GM04504 (cell line): ENCODE data around the gene DIP2A.

ENCODE experiments used
- DNase-seq: peaks from one replicate; pipeline ENCODE4 v3.0.0-alpha.2; 2012; ENCODE audit warnings: low read depth

The DIP2A gene

DNA sequence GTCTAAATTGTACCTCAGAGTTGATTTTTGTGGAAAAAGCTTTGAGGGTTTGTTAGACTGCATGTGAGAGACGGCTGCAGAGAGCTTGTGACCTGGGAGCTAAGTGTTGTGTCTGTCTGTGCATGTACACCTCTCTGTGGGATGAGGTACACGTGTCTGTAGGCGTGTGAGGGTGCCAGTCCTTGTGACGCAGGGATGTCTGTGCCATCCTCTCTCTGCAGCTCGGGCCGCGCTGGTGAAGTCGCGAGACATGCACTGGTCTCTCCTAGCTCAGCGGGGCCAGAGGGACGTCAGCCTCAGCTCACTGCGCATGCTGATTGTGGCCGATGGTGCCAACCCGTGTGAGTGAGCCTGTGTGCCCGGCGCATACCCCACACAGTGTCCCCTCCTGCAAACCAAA is 79.6 kb downstream of the DIP2A start:
- DNase-seq = no peak

DNA sequence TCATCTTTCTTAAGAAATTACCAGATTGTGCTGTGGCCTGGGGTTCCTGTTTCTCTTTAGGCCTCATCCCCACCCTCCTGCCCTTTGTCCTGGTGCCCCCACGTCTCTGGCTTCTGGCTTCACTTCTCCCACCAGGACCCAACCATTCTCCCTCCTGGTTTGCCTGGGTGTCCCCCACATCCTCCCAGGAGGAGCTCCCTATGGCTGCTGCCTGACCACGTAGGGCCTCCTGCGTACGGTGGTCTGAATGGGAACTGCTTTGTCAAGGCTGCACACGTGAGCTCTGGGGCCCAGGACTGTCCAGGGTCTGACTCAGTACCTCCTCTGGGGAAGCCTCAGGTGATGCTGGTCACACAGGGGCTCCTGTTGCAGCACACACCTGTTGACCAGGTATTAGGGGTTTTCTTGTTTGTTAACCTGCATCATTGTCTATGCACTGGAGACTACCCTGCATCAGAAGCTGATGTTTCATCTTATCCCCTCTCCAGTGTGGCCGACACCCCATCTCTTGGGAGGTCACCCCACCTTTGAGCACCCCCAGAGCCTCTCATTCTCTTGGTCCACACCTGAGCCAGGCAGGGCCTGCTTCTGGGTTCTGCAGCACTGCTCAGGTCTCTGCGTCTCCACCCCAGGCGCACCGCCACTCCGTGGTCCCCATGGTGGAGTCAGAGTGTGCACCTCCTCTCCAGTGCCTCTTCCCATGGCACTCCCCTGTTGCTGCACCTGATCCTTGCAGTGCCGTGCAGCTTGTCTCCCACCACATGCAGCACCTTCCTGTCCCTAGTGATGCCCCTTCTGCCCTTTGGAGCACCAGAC is 80.4 kb downstream of the DIP2A start:
- no peak for DNase-seq

DNA sequence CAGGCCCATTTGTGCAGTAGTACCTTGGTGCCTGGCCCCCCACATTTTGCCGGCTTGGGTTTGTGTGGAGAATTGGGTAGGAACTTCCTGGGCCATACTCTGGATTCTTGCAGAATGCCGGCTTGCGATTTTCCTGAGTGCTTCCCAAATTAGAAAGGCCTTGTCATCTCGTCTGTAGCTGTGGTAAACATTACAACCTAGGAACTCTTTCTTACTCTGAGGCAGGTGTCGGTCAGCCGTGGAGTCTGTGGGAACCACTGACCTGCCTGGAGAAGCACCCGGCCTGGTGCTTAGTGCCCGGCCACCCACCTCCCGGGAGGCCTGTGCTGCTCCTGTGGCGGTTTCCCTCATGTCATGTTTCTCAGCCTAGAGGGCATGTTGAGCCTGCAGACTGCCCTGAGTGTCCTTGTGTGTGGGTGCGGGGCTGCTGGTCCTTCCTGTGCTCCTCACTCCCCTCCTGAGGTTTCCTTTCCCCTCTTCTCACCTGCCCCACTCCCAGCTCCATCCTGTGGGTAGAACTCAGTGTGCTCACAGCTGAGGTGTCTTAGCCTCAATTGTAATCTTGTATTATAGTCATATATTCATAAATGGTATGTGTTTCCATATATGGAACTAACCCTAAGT is 81.5 kb downstream of the DIP2A start:
- DNase-seq = no peak

DNA sequence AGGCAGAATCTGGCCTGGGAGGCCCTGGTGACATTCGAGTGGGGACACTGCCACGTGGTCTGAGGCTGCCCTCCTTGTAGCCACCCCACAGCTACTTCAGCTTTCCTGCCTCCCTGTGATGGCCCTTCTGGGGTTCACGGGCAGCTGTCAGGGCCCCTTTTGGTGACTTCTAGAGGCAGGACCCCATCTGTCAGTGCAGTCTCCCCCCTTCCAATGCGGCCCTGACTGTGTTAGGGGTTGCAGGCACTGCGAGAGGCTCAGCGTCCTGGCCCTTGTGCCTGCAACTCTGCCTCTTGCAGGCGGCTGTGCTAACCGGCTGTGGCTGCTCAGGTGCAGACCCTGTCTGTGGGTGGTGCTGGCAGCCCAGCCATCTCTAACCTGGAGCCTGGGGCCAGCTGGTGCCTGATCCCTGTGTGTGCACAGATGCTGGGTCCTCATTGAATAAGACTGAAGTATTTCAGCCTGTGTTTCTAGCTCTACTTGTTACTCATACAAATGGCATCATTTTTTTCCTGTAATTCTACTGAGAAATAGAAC is 84.0 kb downstream of the DIP2A start:
- DNase-seq = no peak

DNA sequence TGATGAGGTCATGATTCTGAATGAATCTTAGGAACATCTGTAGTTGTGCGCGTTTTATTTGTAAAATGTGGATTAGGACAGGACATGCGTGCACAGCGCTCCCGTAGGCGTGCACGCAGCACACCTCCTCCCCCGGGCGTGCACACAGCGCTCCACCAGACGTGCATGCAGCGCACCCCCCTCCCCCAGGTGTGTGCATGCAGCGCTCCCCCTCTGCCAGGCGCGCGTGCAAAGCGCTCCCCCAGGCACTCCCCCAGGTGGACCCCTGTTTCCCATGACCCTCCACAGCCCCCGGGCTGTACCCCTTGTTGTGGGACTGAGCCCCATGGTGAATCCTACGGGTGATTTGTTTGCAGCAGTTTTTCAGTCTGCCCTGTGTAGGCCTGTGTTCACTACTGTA is 84.6 kb downstream of the DIP2A start:
- no peak for DNase-seq

DNA sequence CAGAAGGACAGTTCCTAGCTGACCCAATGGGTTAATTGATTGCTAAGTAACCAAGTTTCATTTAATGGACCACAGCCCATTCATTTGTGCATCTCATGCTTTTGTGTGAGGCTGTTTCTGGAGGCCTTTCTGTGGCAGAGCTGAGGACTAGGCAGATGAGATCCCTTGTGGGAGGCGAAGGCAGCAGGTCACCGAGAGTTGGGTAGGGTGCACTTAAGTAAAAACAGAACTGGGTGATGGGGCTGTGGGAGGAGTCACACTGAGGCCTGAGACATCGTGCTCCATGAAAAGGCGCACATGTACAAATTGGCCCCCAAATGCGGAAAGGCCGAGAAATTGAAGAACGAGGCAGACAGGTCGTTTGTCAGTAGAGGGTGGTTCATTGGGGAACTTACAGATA is 85.3 kb downstream of the DIP2A start:
- DNase-seq = no peak

DNA sequence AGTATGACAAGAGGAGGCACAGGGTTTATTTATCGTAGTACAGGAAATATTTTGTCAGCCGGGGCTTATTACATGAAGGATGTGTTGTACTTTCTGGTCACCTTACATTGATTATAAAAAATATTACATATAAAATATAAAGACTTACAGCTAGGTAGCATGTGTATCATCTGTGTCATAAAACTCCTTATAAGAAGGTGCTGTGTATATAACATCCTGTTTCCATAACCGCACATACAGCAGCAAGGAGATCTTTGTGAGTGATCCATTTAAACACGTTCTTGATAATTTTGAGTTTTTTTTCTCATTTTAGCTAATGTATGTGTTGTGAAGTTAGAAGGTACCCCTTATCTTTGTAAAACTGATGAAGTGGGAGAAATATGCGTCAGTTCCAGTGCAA is 86.1 kb downstream of the DIP2A start:
- no peak for DNase-seq

DNA sequence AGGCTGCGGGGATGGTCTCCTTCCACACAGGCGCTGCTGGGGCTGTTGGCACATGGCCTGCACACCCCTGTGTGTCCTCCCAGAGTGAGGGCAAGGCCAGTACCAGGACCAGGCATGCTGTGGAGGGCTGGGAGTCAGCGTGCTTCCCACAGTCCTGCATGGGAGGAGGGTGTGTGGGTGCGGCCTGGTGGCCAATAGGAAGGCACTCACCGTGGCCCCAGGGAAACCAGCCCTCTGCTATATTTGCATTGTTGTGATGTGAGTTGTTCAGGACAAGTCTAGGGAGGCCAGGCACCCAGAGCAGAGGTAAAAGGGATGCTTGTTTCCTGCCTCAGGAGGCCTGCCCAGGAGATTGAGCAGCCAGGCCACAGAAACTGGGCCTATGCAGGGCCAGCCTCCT is 86.7 kb downstream of the DIP2A start:
- DNase-seq = no peak

DNA sequence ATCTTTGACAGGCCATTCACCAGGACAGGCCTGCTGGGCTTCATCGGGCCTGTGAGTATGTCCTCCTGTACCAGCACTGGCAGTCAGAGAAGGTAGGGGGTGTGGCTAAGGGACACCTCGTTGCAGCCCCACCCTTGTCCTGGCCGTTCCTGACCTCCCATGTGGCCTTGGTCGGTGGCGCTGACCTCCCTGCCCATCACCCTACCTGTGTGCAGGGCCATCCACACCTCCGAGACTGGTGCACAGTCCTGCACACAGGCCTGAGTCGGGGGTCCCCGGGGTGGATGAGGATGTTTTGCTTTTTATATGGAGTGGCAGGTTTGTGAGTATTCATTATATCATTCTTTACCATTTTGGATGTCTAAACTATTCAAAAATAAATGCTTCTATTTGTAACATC is 87.2 kb downstream of the DIP2A start:
- no peak for DNase-seq

DNA sequence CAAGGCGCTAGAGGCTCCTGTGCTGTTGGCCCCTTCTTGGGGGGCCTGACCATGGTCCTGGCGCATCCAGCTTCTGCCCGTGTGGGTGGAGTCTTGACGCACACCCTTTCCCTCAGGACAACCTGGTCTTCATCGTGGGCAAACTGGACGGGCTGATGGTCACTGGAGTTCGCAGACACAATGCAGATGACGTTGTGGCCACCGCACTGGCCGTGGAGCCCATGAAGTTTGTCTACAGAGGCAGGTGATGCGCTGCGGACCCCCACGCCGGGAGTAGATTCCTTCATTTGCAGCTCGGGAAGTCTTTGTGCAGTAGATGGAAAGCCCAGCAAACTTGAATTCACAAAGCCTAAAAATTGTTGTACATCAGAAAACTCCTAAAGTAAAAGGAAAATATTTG is 88.1 kb downstream of the DIP2A start:
- DNase-seq = no peak

DNA sequence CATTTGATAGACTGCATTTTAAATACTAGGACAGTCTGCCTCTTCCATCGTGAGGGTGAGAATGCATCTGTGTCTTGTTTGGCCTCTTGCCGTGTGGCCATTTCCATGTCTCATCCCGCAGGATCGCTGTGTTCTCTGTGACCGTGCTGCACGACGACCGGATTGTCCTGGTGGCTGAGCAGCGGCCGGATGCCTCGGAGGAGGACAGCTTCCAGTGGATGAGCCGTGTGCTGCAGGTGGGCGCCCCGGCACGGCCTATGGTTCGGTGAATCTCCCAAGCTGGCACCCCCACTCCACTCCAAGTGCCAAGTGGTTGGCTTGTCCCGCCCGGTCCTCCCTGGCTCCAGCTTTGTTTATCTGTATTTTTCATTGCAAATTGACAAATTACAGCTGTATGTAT is 91.0 kb downstream of the DIP2A start:
- no peak for DNase-seq

DNA sequence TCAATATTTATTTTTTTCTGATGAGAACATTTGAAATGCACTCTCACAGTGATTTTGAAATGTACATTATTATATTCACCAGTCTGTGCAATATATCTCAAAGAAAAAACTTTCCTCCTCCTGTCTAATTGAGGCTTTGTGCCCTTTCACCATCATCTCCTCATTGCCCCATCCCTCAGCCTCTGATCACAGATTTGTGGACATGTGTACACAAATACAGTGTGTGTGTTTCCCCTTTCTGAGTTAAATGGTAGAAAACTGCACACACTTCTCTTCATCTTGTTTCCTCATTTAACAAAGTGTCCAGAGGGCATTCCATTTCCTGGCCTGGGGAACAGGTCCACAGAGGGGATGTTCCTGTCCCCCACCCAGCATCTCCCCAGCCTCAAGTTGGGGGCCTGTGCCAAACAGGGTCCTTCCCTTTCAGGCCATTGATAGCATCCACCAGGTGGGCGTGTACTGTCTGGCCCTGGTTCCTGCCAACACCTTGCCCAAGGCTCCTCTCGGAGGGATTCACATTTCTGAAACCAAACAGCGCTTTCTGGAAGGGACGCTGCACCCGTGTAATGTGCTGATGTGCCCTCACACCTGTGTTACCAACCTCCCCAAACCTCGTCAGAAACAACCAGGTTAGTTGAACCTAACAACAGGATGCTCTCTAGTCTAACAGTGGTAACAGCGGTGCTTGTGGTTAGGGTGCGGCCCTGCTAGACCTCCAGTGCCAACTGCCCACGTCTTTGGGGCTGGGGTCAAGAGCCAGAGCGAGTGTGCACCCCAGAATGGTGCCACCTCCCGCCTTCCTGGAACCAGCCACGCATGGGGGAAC is 91.6 kb downstream of the DIP2A start:
- DNase-seq = no peak

DNA sequence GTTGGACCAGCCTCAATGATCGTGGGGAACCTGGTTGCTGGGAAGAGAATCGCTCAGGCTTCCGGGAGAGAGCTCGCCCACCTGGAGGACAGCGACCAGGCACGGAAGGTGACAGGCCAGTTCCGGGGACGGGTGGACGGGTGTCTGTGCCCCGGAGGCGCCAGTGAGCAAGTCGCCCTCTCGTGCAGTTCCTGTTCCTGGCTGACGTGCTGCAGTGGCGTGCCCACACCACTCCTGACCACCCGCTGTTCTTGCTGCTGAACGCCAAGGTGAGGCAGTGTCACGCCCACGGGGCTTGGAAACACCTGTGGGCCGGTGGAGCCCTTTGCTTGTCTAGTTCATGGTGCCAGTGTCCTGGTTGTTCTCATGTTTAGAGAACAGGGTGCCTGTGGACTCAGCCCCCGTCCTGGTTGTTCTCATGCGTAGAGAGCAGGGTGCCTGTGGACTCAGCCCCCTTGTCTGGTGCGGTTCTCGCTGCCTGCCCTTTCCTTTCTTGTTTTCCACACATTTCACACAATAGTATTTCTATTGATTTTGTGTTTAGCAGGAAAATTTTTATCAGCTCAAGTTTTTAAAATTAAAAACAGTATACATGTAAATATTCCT is 93.0 kb downstream of the DIP2A start:
- no peak for DNase-seq

DNA sequence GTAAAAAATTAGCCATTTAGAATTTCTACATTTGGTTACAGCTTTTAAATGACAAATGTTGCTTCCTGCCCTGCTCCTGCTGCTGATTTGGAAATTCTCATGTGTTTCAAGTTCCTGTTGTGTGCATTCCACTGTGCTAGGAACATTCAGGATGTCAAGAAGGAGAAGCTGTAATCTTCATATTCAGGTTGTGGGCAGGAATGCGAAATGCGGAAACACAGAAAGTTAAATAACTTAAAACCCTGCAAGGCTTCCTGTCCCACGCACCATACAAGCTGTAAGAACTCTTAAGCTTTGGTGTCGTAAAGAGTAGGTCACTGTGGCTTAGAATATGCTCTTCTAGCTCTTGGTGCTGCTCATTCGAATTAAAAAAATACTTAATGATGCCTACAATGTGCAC is 93.6 kb downstream of the DIP2A start:
- DNase-seq = no peak

DNA sequence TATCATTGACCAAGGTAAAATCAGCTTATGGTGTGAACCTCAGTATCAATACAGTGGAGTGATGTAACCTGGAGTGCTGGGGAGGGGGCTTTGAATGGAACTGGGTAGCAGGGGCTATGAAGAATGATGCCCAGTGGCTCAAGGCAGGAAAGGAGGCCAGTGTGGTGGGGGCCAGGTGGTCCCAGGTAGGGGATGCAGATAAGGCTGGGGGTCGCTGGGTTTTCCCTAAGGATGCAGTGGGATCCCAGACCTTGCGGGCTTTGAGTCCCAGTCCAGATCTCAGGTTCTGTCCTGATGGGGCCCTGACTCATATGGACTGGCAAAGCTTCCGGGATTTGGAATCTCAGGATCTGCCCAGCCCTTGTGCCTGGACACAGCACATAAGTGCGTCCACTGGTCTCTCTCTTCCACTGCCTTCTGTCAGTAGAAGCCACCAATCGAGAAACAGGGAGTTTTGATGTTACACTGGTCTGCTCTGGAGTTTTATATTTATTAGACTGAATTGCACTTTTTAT is 94.2 kb downstream of the DIP2A start:
- DNase-seq = no peak

DNA sequence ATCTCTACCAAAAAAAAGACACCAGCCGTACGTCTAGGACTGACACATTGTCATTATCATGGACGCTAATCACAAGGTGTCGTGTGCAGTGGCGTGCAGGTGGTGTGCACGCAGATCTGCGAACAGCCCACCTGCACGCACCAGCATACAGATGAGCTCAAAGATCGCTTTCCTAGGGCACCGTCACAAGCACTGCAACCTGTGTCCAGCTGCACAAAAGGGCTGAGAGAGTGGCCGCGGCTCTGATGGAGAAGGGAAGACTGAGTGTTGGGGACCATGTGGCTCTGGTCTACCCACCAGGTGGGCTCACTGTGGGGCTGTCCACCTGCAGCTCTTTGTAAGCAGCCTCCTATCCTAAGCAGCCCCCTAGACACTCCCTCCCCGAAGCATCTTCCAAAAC is 95.3 kb downstream of the DIP2A start:
- DNase-seq = no peak

DNA sequence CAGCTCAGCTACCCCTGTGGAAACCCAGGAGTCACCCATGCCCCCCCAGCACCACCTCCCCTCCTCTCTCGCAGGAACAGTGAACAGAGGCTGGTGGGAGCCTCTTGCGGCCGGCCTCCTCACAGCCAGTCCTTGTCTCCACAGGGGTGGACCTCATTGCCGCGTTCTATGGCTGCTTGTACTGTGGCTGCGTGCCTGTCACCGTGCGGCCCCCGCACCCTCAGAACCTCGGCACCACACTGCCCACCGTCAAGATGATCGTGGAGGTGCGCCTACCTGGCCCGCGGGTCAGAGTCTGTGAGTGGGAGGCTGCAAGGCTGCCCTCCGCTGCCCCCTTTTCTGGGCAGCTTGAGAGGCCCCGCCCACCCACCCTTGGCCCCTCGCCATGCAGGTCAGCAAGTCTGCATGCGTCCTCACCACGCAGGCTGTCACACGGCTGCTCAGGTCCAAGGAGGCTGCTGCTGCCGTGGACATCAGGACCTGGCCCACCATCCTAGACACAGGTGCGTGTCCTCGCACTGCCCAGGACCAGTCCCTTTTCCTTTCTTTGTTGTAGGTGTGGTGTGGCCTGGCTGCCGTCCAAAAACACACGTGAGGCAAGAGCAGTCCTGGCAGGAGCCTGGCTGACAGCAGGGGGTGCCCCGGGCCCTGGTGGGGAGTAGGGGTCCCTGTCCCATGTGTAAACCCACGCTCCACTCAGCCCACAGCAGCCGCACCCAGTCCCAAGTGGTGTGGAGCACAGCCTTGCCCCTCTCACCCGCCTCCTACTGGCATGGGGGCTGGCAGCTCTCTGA is 95.9 kb downstream of the DIP2A start:
- DNase-seq = no peak

DNA sequence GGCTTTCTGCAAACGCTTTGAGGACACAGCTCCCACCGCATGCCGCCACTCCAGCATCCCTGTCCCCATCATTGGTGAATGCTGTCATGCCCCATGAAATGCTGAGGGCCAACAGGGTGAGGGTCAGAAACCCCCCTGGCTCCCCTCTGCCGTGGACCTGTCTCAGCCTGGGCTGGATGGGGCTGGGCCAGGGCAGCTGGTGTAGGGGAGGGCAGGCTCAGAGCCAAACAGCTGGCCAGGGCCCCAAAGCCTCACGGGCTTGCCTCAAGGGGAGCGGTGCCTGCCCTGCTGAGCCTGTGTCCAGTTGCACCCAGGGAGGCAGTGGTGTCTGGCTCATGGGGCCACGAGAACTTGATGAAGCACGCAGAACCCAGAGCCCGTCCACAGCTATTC is 96.5 kb downstream of the DIP2A start:
- DNase-seq = no peak

DNA sequence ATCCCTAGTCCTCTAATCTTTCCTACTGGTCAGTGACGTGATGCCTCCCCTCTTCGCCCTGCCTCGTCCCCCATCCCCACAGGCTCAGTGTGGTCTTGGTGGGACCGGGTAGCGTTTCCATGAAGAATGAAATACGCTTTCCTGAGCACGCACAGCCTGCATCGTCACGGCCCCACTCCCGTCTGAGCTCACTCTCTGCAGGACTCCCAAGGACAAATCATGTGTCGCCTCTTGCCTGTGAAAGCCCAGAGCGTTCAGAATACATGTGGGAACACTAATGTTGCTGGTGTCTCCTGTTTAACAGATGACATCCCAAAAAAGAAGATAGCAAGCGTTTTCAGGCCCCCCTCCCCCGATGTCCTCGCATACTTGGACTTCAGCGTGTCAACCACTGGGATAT is 97.0 kb downstream of the DIP2A start:
- no peak for DNase-seq

DNA sequence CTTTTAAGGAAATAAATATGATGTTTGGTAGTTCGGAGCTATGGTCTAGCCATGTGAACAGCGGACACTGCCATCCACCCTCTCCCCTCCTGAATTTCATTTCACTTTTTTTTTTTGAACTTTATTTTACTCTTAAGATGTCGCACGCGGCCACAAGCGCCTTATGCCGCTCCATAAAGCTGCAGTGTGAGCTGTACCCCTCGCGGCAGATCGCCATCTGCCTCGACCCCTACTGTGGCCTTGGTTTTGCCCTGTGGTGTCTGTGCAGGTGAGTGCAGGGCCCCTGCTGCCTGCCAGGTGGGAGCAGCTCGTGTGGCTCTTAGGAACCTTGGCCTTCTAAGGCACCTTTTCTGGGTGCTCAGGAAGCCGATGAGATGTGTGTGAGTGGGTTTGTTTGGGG is 98.1 kb downstream of the DIP2A start:
- no peak for DNase-seq

DNA sequence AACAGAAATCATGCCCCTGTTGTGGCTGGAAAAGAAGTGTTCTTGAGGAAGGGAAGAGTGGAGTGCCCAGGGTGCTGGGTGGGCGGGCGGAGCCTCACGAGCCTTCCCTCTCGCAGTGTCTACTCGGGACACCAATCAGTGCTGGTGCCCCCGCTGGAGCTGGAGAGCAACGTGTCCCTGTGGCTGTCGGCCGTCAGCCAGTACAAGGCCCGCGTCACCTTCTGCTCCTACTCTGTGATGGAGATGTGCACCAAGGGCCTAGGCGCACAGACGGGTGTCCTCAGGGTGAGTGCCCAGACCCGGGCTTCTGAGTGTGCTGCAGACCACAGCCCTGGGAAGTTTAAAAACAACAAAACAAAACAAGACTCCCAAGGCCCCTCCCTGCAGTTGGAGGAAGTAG is 98.8 kb downstream of the DIP2A start:
- no peak for DNase-seq
